GM18526 (cell line): Measurements from ENCODE around the gene APOL6.
A peak's percentile ranks its signal among the peaks of the same experiment; 100 is the strongest.

ENCODE experiments used
- POLR2A ChIP-seq: IDR thresholded peaks from 3 replicates; pipeline ENCODE4 v1.6.1; 2011; ENCODE audit not compliant: insufficient read length; ENCODE audit errors: extremely low read depth

APOL6 gene

GRCh38 chr22:35648066-35649025 is at the start of gene APOL6:
TSS of gene APOL6 (plus strand) at chr22:35648446. CDS start at chr22:35656426, 7,980 bp downstream.
- peak; percentile 42 for TF ChIP-seq POLR2A

GRCh38 chr22:35599364-35599763 is 48.9 kb upstream of the APOL6 start:
- no peak for TF ChIP-seq POLR2A

GRCh38 chr22:35600476-35600875 is 47.8 kb upstream of the APOL6 start:
- TF ChIP-seq POLR2A = no peak

- no peak for TF ChIP-seq POLR2A
Measured at GRCh38 chr22:35601013-35601580, 47.1 kb upstream of the APOL6 start.

- no peak for TF ChIP-seq POLR2A
Measured at GRCh38 chr22:35601743-35602615, 46.3 kb upstream of the APOL6 start.

- TF ChIP-seq POLR2A = no peak
Measured at GRCh38 chr22:35604621-35605368, 43.5 kb upstream of the APOL6 start.

GRCh38 chr22:35605369-35605680 is 42.9 kb upstream of the APOL6 start:
- no peak for TF ChIP-seq POLR2A

- no peak for TF ChIP-seq POLR2A
Measured at GRCh38 chr22:35605851-35606481, 42.3 kb upstream of the APOL6 start.

GRCh38 chr22:35606916-35607315 is 41.3 kb upstream of the APOL6 start:
- no peak for TF ChIP-seq POLR2A

- no peak for TF ChIP-seq POLR2A
Measured at GRCh38 chr22:35608088-35608487, 40.2 kb upstream of the APOL6 start.

- TF ChIP-seq POLR2A = no peak
Measured at GRCh38 chr22:35609261-35609660, 39.0 kb upstream of the APOL6 start.

GRCh38 chr22:35609761-35610160 is 38.5 kb upstream of the APOL6 start:
- no peak for TF ChIP-seq POLR2A

- TF ChIP-seq POLR2A = no peak
Measured at GRCh38 chr22:35610741-35611140, 37.5 kb upstream of the APOL6 start.

- no peak for TF ChIP-seq POLR2A
Measured at GRCh38 chr22:35611200-35611890, 36.9 kb upstream of the APOL6 start.
